NCI-H345 treated with DMSO at 0.1 percent for 48 hours (cell line): ENCODE measurements around the gene ERN1.

ENCODE experiments used
- DNase-seq: peaks from one replicate; lab custom pipeline; 2025; ENCODE audit not compliant: unreplicated experiment; lab: John Stamatoyannopoulos, UW

The ERN1 gene

GRCh38 chr17:64158406-64158805 is 28.5 kb upstream of the ERN1 start:
- no peak for DNase-seq

- no peak for DNase-seq
These were observed 27.8 kb upstream of the ERN1 start for GRCh38 chr17:64157669-64158180.

DNA sequence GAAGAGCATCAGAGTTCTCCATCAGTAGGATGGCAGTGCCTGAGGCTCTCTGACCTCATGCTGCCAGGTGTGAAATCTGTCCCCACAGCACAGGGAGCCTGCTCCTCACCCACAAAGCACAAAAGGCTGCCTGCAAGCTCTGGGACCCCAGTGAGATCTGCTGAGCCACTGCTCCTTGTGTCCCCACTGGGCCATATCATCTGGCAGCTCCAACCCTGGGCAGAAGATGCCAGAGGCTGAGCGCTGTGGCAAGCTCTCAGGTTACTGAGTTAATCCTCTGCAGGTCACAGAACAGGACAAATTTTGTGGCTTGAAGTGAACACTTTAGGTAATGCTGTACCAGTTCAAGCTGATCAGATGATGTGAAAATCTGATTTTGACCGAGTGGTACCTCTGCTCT is 26.7 kb upstream of the ERN1 start:
- no peak for DNase-seq

DNA sequence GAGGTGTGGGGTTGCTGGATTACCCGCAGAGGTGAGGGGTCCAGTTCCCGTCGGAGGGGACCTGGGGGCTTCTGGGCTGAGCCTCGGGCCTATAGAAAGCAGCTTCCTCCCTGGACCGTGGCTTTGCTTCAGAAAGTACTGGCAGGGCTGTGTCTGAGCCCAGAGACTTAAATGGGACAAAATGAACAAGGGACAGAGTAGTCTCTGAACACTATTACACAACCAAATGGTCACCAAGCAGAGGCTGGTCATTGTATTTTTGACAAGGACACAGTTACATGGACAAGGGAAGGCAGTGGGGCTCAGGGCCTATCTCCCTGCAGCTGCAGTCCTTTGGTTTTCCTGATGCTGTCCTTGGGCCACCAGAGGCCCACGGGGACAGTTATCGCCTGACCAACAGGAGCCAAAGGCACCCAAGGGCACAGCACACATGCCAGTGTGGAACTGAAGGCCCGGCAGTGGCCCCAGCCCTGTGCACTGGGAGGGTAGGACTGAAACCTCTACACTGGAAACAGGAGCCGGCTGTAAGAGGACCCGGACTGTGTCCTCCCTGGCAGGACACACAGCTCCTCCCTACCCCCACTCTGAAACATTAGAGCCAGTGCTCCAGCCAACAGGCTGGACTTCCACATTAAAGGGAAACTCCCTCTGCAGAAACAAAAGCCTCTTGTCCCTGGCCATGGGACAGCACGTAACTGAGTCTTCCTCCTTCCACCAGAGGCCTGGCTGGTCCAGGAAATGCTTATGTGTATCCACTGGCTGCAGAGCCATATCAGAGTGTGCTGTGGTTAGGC is 26.0 kb upstream of the ERN1 start:
- DNase-seq, result no peak

- DNase-seq, result no peak
These were observed 25.2 kb upstream of the ERN1 start for GRCh38 chr17:64155129-64155528.

- DNase-seq, result no peak
These were observed 24.8 kb upstream of the ERN1 start for GRCh38 chr17:64154717-64155116.

- no peak for DNase-seq
These were observed 24.4 kb upstream of the ERN1 start for GRCh38 chr17:64154313-64154695.

GRCh38 chr17:64153565-64154312 is 23.8 kb upstream of the ERN1 start:
- DNase-seq, result no peak

DNA sequence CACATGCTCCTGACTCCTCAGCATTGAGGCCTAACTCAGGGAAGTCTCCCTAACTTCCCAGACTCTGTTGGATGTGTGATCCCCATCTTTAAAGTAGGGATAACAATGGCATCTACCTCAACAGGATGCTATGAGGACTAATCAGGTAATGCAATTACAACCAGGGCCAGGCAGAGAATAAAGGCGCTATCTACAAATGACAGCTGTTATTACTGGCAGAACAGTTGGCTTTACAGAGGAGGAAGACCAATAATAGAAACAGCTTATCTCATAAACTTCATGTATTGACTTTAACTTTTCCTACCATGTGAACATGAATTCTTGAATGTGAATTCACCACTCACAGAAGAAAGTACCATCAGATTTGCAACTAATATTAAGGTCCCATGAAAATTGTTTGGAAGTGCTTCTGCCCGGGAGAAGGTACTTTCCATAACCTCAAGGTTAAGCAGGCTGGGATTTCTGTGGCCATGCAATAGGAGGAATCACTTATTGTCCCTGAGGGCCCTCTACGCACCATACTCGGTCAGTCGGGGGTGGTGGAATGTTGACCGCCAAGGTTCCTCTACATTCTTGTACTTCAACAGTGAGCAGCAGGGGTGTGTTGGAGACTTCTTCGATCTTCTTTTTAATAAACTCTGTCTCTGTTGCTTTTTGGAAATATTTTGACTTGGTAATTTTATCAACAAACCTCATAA is 22.6 kb upstream of the ERN1 start:
- no peak for DNase-seq

- no peak for DNase-seq
These were observed 21.0 kb upstream of the ERN1 start for GRCh38 chr17:64151016-64151368.

DNA sequence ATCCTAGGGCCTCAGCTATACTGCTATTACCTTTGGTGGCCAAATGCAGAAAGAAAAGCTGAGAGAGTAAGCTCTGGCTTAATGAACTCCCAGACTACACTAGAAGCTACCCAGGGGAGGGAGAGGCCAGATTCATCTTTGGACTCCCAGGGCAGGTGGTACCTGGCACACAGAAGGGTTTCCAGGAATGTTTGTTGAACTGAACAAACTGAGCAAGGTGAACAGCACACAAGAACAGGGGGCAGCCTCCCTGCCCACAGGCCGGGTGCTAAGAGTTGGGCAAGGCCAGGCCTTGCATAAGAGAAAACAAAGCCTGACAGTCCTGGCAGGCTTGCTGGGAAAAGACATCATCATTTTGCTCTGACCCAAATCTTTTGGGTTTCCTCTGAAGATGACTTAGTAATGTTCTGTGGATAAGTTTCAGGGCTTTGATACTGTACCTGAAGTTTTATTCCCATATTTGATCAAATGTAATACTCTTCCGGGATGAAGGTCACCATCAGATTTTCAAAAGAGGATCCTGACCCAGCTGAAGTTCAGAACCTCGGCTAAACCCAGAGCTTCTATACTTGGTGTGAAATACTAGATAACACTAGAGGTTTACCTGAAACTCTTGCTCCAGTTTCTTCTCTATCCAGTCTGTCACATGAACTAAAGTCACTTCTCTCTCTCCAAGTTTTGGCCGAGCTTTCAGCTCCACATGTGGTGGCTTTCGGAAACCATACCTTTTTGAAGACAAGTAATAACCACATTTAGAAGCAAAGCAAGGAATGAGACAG is 20.5 kb upstream of the ERN1 start:
- no peak for DNase-seq

DNA sequence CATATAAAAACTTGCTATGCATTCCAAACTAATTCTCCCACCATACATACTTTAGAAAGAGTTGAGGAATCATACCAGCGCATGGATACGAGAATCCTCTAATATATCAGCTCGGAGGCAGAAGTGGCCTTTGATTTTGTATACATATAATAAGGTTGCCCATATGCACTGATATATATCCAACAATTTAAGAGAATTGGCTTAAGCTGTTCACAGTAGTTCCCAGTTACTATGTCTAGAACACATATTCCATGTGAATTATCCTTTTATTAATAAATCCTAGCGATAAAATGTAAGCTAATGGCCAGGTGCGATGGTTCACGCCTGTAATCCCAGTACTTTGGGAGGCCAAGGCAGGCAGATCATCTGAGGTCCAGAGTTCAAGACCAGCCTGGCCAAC is 19.3 kb upstream of the ERN1 start:
- no peak for DNase-seq

DNA sequence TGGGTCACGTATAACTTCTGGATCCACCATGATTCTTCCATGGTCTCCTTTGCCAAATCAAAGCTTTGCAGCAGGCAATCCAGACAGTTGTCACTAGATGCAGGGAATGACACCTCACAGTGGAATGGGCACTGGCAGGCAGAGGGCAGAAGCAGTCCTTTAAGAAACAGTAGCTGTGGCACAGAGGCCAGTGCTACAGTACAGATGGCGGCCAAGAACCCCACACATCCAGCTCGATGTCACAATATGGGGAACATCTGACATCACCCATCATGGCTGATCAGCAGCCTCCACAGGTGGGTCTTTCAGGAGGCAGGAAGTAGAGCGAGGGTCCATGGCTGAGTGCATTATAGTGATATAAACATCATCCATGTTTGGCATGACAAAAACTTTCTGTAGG is 18.8 kb upstream of the ERN1 start:
- no peak for DNase-seq

- no peak for DNase-seq
These were observed 18.2 kb upstream of the ERN1 start for GRCh38 chr17:64148017-64148631.

DNA sequence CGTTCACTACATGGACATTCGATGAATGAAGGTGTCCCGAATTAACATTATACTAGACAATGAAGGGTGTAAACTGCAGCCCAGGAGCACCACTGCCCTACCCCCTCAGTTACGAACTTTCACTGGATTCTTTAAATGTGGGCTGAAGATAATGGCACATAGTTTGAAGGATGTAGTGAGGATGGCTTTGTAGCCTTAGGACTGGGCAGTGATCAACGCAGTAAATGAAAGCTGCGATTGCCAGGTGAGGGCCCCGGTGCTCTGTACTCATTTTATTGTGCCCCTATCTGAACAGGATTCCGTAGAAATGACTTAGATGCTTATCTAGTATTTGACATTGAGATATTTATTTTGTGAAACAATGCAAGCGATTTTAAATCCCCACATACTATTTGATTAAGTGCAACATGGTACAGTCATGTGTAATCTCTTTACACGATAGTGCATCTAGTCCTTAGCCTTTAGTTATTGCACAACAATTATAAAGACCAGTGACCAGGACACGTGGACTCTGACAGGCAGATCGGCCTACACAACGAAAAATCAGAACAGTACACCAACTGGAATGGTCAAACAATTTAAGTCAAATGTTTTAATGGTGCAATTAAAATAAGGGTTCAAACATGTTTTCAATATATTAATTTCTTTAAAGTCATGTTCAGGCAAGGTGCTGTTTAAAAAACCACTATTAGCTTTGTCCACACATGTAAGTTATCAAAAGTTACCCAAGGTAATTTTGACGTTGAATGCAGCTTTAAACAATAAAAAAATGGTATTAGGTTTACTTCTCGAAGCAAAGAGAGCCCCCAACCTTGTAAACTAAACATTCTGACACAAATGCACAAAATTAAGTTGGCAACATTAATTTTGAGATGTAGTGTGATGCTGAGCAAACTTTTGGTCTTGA is 17.4 kb upstream of the ERN1 start:
- peak; percentile 2 for DNase-seq

- peak; percentile 36 for DNase-seq
These were observed 16.6 kb upstream of the ERN1 start for GRCh38 chr17:64146418-64147109.

GRCh38 chr17:64145751-64146417 is 15.9 kb upstream of the ERN1 start:
- peak; percentile 99 for DNase-seq

DNA sequence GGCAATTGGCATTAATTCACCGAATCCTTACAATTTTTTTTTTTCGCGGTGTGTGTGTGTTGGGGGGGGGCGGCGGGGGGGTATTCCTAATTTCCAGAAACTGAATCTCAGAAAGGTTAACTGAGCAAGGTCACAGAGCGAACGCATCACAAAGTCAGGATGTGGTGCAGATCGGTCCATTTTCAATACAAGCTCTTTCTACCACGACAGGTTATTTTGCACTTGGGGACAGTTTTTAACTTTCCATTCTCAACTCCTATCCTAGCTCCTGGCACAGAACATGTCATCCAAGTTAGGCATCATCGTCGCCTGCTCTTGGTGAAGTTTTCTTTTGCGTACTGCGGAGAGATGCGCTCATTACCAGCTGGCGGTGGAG is 15.4 kb upstream of the ERN1 start:
- DNase-seq, result no peak

DNA sequence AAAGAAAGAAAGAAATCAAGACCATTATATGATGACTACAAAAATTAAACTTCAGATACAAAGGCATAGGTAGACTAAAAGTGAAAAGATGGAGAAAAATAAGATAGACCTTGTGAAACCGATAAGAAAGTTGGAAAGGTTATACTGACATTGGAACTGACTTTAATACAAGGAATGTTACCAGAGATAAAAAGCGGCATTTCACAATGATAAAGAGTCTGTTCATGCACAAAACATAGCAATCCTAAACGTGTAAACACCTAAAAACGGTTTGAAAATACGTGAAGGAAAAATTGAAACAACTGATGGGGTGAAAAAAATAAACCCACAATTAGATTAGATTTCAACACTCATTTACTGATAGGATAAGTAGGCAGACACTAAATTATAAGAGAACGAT is 9.6 kb upstream of the ERN1 start:
- no peak for DNase-seq
